ENCODE data around the gene SGF29. TPM values are rescaled to one million over a fixed set of nuclear protein-coding genes. Genes with fewer than 3 reads are reported as not detected.
A peak's percentile ranks its signal among the peaks of the same experiment; 100 is the strongest.
"Not testable (repeated sequence)": the region's sequence is repeated elsewhere in the genome, so short reads cannot be mapped to it uniquely, and the experiment has no call there.

The SGF29 gene
- total and polyA plus RNA-seq, 8 donors: 14.2 to 46.6 (median 21.8) TPM

DNA sequence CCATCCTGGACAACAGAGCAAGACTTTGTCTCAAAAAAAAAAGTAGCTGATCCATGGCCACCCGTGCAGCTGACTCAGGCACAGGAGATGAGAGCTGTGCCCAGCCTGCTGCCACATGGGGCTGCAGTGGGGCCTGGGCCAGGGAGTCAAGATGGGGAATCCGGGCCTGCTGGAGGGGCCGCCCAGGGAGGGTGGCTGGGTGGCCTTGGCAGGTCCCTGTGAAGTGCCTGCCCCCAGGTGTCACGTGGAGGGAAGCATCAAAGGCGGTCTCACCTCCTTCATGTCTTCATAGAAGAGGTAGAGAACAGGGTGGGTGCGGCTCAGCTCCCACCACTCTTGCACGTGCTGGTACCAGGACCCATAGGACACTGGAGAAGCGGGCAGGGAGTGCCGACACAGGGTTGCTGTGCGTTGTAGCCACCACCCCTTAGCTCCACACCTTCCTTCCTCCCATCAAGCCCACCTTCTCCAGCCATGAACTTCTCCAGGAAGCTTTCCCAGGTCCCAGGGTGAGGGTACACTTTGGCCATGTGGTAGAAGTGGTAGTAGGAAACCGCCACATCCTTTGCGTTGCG, 39.3 kb downstream of the SGF29 start:
- Histone ChIP-seq H3K36me3 (peaks cover 0 to 24% (median 3%) of the 10 kb centered on the region in 3 donors), H3K9me3 (no peaks in the 10 kb centered on the region), H3K27me3 (no peaks in the 10 kb centered on the region), H3K4me3 (no peak overlapping the region), H3K27ac (no peak overlapping the region), H3K4me1 (peaks cover 0 to 8% (median 6%) of the 10 kb centered on the region in 3 donors)
- 86 to 90% methylated on average over 13 of the region's 13 CpGs for WGBS, 2 donors
- FAIRE-seq (no peak), DNase-seq (no peak), ATAC-seq (no peak)
- TF ChIP-seq, protein P1, sequence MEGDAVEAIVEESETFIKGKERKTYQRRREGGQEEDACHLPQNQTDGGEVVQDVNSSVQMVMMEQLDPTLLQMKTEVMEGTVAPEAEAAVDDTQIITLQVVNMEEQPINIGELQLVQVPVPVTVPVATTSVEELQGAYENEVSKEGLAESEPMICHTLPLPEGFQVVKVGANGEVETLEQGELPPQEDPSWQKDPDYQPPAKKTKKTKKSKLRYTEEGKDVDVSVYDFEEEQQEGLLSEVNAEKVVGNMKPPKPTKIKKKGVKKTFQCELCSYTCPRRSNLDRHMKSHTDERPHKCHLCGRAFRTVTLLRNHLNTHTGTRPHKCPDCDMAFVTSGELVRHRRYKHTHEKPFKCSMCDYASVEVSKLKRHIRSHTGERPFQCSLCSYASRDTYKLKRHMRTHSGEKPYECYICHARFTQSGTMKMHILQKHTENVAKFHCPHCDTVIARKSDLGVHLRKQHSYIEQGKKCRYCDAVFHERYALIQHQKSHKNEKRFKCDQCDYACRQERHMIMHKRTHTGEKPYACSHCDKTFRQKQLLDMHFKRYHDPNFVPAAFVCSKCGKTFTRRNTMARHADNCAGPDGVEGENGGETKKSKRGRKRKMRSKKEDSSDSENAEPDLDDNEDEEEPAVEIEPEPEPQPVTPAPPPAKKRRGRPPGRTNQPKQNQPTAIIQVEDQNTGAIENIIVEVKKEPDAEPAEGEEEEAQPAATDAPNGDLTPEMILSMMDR (IDR thresholded peaks at IDR 0.05): no peak
- intact Hi-C loops (cut with DNase I): no loop called here

DNA sequence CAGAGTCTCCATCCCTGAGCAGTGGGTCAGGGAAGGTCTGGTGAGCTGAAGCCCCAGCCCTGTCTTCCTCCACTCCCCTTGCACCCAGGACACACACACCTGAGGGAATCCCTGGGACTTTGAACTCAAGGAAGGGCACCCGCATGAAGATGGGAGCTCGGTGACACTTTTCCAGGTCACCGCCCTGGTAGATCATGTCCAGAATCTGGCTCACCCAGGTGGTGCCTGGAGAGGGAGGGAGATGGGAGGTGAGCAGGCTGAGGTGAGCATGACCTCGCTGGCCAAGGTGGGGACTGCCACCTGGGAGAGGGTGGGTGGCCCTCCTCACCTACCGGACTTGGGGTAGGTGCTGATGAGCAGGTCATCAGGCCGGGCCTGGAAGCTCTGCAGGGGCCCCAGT, 41.7 kb downstream of the SGF29 start:
- H3K27ac ChIP-seq; ATAC-seq; intact Hi-C loops (cut with DNase I); H3K9me3 ChIP-seq; H3K4me3 ChIP-seq; H3K4me1 ChIP-seq; H3K27me3 ChIP-seq; FAIRE-seq; H3K36me3 ChIP-seq: not testable (repeated sequence)
- DNase-seq: peak in 1 of 6 donors; percentile 33
- 95 to 97% methylated on average over 5 to 6 of the region's 6 CpGs for WGBS, 2 donors

DNA sequence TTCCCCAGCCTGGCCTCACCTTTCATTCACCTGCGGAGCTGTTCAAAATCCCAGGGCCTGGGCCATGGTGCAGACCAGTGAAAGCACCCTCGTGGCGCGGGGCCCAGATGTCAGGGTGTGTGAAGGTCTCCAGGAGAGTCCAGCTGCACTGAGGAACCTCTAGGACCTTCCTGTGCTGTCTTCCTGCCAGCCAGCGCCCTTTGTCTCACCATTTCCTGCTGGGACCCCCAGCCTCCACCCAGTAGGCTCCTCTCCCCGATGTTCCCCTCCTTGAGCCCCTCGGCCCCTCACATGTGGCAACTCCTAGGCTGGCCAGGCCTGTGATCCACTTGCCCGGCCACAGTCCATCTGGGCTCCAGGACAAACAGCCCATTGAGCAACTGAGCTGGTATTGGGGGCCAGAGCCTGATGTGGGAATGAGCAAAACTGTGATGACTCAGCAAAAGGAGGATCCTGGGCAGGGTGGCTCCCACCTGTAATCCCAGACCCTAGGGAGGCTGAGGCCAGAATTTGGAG, 42.5 kb downstream of the SGF29 start:
- Histone ChIP-seq H3K36me3 (no peaks in the 10 kb centered on the region), H3K4me1 (peaks cover 0 to 8% (median 6%) of the 10 kb centered on the region in 3 donors), H3K9me3 (no peaks in the 10 kb centered on the region), H3K27ac (peak overlapping the region; percentile 12 to 77 (median 67)), H3K27me3 (no peaks in the 10 kb centered on the region), H3K4me3 (no peak overlapping the region)
- ATAC-seq: peak; percentile 33 to 83 (median 70)
- TF ChIP-seq, protein P1 (IDR thresholded peaks at IDR 0.05): no peak
- intact Hi-C loops (cut with DNase I): no loop called here
- FAIRE-seq: no peak
- peak; percentile 70 to 86 (median 78) for DNase-seq
- WGBS, 2 donors: 37 to 56% methylated on average over 8 of the region's 8 CpGs

DNA sequence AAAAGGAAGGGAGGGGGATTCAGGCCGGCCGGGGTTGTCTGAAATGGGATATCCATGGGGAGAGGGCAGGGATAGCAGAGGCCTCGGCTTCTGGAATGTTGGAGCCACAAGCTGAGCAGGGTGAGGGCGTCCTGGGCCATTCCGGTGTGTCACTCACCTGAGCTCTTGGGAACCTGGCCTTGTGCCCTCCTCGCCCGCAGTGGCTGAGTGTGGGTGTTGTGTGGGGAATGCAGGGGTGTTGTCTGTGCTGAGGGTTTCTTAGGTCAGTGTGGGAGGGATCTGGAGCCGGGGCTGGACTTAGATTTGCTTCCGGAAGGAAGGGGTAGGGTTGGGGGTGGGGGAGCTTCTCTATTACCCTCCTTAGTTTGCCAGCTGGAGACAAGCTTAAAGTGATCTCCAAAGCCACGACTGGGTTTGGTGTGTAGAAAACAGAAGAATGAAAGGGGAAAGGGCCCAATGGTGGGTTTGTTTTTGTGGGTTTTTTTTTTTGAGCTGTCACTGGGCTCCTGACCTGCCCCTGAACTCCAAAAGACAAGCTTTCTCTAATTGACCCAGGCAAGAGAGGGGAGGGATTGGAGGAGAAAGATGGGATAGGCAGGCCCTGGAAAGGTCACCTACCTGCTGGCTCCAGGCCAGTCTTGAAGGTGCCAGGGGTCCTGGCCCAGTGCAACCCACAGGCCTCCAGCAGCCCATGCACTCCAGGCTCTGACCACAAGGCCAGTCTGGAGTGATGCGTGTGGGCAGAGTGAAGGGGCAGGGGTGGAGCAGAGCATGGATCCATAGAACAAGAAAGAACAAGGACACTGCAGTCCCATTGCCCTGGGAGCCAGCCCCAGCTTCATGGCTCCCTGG, 43.3 kb downstream of the SGF29 start, which contains the start of gene SULT1A2:
Gene SULT1A2 (minus strand): TSS at position 211 of the 852 bp plus-strand sequence. CDS start 1,120 bp downstream, outside the sequence.
- DNase-seq: peak; percentile 55 to 87 (median 71)
- no peak for FAIRE-seq
- intact Hi-C loops (cut with DNase I): no loop called here
- Histone ChIP-seq H3K36me3 (no peaks in the 10 kb centered on the region), H3K4me1 (peaks cover 0 to 8% (median 6%) of the 10 kb centered on the region in 3 donors), H3K27me3 (no peaks in the 10 kb centered on the region), H3K4me3 (no peak within 1 kb of the TSS), H3K9me3 (no peaks in the 10 kb centered on the region), H3K27ac (peak within 1 kb of the TSS; percentile 12 to 77 (median 67))
- peak; percentile 79 to 84 (median 83) for ATAC-seq
- WGBS, 2 donors: 12 to 16% methylated on average over 11 of the region's 11 CpGs
- TF ChIP-seq, protein P1 (IDR thresholded peaks at IDR 0.05): no peak

DNA sequence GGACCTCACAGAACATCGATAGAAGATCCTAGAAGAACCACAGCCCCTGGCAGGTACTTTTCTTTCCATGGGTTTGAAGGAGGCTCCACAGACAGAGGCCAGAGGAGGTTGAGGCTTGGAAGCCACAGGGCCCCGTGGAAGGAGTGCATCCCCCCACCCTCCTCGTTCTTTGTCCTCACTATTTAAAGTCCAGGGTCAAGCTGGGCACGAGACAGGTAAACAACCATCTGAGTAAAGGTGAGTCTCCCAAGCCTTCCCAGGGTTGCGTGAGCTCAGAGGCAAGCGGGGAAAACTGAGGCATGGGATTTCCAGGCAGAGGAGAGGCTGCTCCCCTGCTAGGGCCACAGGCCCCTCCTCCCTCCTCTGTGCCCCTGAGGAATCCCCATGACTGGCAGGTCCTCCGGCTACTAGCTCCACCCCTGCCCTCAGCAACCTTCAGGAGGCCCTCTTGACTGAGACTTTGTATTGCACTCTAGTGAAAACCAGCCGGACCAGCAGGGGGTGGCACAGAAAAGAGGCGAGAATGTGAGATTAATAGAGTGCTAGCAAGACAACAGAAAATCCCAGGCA, 44.1 kb downstream of the SGF29 start:
- FAIRE-seq (no peak), ATAC-seq (no peak), DNase-seq (peak in 1 of 6 donors; percentile 34)
- H3K4me1 ChIP-seq: peaks cover 0 to 8% (median 6%) of the 10 kb centered on the region in 3 donors
- H3K9me3 ChIP-seq: no peaks in the 10 kb centered on the region
- intact Hi-C loops (cut with DNase I): no loop called here
- no peaks in the 10 kb centered on the region for H3K27me3 ChIP-seq
- TF ChIP-seq, protein P1 (IDR thresholded peaks at IDR 0.05): no peak
- 55 to 58% methylated on average over 9 of the region's 9 CpGs for WGBS, 2 donors
- peak overlapping the region in 2 of 4 donors; percentile 73 to 77 for H3K27ac ChIP-seq
- H3K4me3 ChIP-seq: no peak overlapping the region
- H3K36me3 ChIP-seq: no peaks in the 10 kb centered on the region

DNA sequence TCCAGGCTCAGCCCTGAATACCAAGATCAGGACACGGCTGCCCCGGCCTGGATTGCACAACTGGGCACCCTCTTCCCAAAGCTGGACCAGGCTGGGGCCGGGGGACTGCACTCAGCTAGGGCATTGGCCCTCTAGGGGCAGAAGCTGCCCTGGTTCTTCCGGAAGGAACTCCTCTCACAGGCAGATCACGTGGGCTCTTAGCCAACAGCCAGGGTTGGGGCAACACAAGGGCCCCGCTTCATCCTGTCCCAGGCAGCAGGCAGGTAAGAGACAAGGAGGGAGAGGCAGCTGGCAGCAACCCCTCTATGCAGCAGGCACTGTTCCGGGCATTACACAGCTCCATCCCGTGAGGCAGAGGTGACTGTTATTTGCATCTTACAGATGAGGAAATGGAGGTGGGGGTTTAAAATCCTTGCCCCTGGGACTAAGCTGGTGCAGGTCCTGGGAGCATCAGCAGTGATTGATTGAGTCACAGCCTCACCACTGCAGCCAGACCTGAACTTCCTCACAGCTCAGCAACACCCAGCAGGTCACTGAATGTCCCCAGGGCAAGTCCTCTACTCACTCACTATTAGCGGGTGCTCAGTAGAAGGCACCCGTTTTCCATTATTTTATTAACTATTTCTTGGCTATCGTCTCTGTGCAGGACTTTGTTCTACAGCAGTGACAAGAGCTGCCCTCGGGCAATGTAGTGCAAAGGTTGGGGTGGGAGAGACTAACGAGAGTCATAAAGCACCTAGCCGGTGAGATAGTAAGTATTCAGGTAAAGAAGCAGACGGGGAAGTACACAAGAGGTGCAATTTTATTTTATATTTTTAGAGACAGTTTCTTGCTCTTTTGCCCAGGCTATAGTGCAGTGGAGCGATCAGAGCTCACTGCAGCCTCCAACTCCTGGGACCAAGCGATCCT, 45.9 kb downstream of the SGF29 start:
- H3K27me3 ChIP-seq; H3K9me3 ChIP-seq; H3K27ac ChIP-seq; H3K4me3 ChIP-seq; FAIRE-seq; H3K36me3 ChIP-seq; intact Hi-C loops (cut with DNase I); H3K4me1 ChIP-seq; DNase-seq: not testable (repeated sequence)
- ATAC-seq: peak in 2 of 4 donors; percentile 32 to 43
- WGBS, 2 donors: no CpG with 5 or more reads among the region's 17 CpGs

DNA sequence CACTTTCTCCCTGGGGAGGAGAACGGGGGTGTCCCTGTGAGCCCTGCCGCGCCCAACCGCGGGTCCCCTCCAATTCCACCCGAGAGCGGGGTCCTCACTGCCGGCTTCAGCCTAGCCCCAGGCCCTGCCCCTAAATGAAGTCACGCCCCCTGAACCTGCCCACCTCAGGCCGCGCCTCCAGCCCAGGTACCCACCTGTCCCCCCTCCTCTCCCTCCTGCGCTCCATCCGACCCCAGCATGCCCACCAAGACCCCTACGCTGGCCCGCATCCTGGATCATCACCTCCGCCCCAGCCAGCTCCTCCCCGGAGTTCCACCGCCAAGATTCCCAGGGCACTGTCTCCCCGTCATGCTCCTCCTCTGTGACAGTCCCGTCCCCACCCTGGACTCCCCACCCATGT, 47.2 kb downstream of the SGF29 start:
- H3K4me3 ChIP-seq; H3K27me3 ChIP-seq; intact Hi-C loops (cut with DNase I); H3K4me1 ChIP-seq; H3K36me3 ChIP-seq; H3K9me3 ChIP-seq; FAIRE-seq; ATAC-seq; H3K27ac ChIP-seq: not testable (repeated sequence)
- DNase-seq: peak in 1 of 6 donors; percentile 21
- 59 to 81% methylated on average over 7 to 10 of the region's 20 CpGs for WGBS, 2 donors

All from pancreas (tissue), 10 donors.